ENCODE measurements around the gene GOT1. TPM values are rescaled to one million over a fixed set of nuclear protein-coding genes. Genes with fewer than 3 reads are reported as not detected.

Gene GOT1
- total and polyA plus RNA-seq, 2 of the 8 experiments (the other 6 are each of a cell fraction or from before 2014, with no cell fraction given), result 16.7 to 47.0 TPM

DNA sequence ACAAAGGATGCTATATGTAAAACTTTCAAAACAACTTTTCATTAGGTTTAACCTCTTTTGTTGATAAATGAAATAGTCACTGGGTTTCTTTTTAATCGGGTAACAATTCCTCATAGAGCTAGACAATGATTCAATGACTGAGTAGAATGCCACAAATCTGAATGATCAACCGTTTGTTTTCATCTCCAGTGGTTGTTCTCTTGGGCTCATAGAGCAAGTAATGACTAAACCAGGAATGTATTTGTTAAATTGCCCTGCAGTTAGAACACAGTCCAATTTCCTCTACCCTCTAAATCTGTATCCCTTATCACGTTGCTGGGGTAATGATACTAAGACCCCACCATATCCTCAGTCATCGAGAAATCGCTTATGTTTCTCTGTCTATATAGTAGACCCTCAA lies 61.3 kb downstream of the GOT1 start:
- POLR2A ChIA-PET (ENCODE audit: partially characterized antibody), result interaction anchor here (0.8 kb wide), 1 partner anchor 61 kb away, joined by 3 read pairs; the partner anchor contains the start of gene GOT1
- H4K5ac ChIP-seq (ENCODE audit: insufficient read length, low read depth, low read length), result no peak overlapping the region
- CTCF ChIA-PET (ENCODE audit: partially characterized antibody), result interaction anchor here (0.7 kb wide), 1 partner anchor 23 kb away, joined by 3 read pairs; no protein-coding TSS in a partner anchor
- H3K4me3 ChIP-seq (ENCODE audit: extremely low read depth in 1 of 4, insufficient read depth in 2 of 4, low read depth in 3 of 4, low read length in 4 of 4), result no peak overlapping the region
- no peaks in the 10 kb centered on the region for H3K27me3 ChIP-seq (replicated peaks in 1 of 4; ENCODE audit: control insufficient read depth in 3 of 4, extremely low read depth in 1 of 4, insufficient read depth in 3 of 4, low read length in 3 of 4)
- no peaks in the 10 kb centered on the region for H3K9me3 ChIP-seq (ENCODE audit: insufficient read depth in 2 of 2, low read depth in 1 of 2, low read length in 1 of 2)
- TF ChIP-seq, protein P1, sequence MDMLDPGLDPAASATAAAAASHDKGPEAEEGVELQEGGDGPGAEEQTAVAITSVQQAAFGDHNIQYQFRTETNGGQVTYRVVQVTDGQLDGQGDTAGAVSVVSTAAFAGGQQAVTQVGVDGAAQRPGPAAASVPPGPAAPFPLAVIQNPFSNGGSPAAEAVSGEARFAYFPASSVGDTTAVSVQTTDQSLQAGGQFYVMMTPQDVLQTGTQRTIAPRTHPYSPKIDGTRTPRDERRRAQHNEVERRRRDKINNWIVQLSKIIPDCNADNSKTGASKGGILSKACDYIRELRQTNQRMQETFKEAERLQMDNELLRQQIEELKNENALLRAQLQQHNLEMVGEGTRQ (IDR thresholded peaks at IDR 0.05; ENCODE audit: low read length), result no peak
- TF ChIP-seq TAF7 (optimal IDR thresholded peaks at IDR 0.05; ENCODE audit: borderline replicate concordance, low read depth, low read length) (no peak), RFX5 (IDR thresholded peaks at IDR 0.05; ENCODE audit: borderline replicate concordance, low read depth, low read length) (no peak), POLR2A (IDR thresholded peaks at IDR 0.05; ENCODE audit: control extremely low read depth in 1 of 2, low read depth in 2 of 2, low read length in 2 of 2) (no peak), SIRT6 (IDR thresholded peaks at IDR 0.05; ENCODE audit: low read length) (no peak), CBX5 (IDR thresholded peaks at IDR 0.05; ENCODE audit: low read depth, low read length) (no peak), HDAC6 (IDR thresholded peaks at IDR 0.05; ENCODE audit: low read depth, low read length) (no peak)
- H3K79me2 ChIP-seq (ENCODE audit: control insufficient read depth in 1 of 2, insufficient read depth in 2 of 2, low read length in 2 of 2), result no peaks in the 10 kb centered on the region
- no peaks in the 10 kb centered on the region for H3K79me1 ChIP-seq (ENCODE audit: low read depth, low read length)
- H2BK120ac ChIP-seq (replicated peaks; ENCODE audit: low read depth, low read length), result no peak overlapping the region
- H2BK20ac ChIP-seq (ENCODE audit: low read length), result no peak overlapping the region
- H2BK12ac ChIP-seq (ENCODE audit: low read depth, low read length), result no peak overlapping the region
- no peak overlapping the region for H3K9ac ChIP-seq (replicated peaks in 1 of 4; ENCODE audit: extremely low read depth in 1 of 4, low read depth in 3 of 4, low read length in 3 of 4)
- no peak overlapping the region for H4K91ac ChIP-seq (replicated peaks; ENCODE audit: insufficient read length, low read length)
- no peak overlapping the region for H2BK5ac ChIP-seq (ENCODE audit: low read depth, low read length)
- no peak overlapping the region for H3K14ac ChIP-seq (ENCODE audit: insufficient read length)
- no peaks in the 10 kb centered on the region for H3K4me1 ChIP-seq (replicated peaks in 1 of 4; ENCODE audit: control insufficient read depth in 3 of 4, insufficient read depth in 4 of 4, low read length in 3 of 4)
- H3K18ac ChIP-seq (ENCODE audit: extremely low read depth, low read length), result no peak overlapping the region
- H4K20me1 ChIP-seq (replicated peaks in 1 of 2; ENCODE audit: control insufficient read depth in 1 of 2, insufficient read depth in 2 of 2, low read length in 2 of 2), result no peaks in the 10 kb centered on the region
- FAIRE-seq, result no peak
- no peak overlapping the region for H4K8ac ChIP-seq (ENCODE audit: extremely low read depth, insufficient read depth, low read length)
- H2AFZ ChIP-seq (ENCODE audit: low read length), result no peak overlapping the region
- no peaks in the 10 kb centered on the region for H3K23me2 ChIP-seq (ENCODE audit: low read depth, low read length)
- DNase-seq (ENCODE audit: low read depth in 1 of 2, low spot score in 2 of 2), result no peak
- H2BK15ac ChIP-seq (ENCODE audit: low read length), result no peak overlapping the region
- H3K27ac ChIP-seq (ENCODE audit: low read depth, low read length), result no peak overlapping the region
- no peaks in the 10 kb centered on the region for H3K36me3 ChIP-seq (ENCODE audit: control insufficient read depth in 2 of 4, insufficient read depth in 4 of 4, low read length in 3 of 4)
- H3K23ac ChIP-seq (ENCODE audit: insufficient read length), result no peak overlapping the region
- WGBS, 2 experiments (ENCODE audit: extremely low coverage in 1 of 2, insufficient coverage in 1 of 2, insufficient read length in 1 of 2, insufficient replicate concordance in 2 of 2, low coverage in 1 of 2, low lambda C conversion rate in 2 of 2, missing lambda C conversion rate in 1 of 2), result 87% methylated on average over 5 of the region's 5 CpGs; no CpG with 5 or more reads in 1 of the 2 experiments
- H3K4ac ChIP-seq (replicated peaks; ENCODE audit: insufficient read length, low read depth, low read length), result no peak overlapping the region
- H3K4me2 ChIP-seq (ENCODE audit: insufficient read depth in 1 of 2, low read depth in 2 of 2, low read length in 2 of 2), result no peak overlapping the region
- H2AK5ac ChIP-seq (ENCODE audit: low read depth, low read length), result no peak overlapping the region
- H3K56ac ChIP-seq (replicated peaks; ENCODE audit: insufficient read length, low read depth, low read length), result no peak overlapping the region

Data from H1 (cell line).